Type B pancreatic cell (in vitro differentiated cells): ENCODE measurements around the gene CDHR4. TPM values are rescaled to one million over a fixed set of nuclear protein-coding genes. Genes with fewer than 3 reads are reported as not detected.

Source experiments
- DNase-seq: peaks from one replicate; pipeline ENCODE4 v3.0.0; 2021; ENCODE audit warnings: mixed read lengths; ENCODE audit not compliant: unreplicated experiment; ENCODE audit errors: extremely low spot score
- H3K27ac Mint-ChIP-seq: 2 replicates; pipeline ENCODE4 v1.8.0; 2021; ENCODE audit warnings: mild to moderate bottlenecking, mixed read lengths
- H3K27me3 Mint-ChIP-seq: 2 replicates; pipeline ENCODE4 v1.8.0; 2021; ENCODE audit warnings: mixed read lengths
- H3K36me3 Mint-ChIP-seq: 2 replicates; pipeline ENCODE4 v1.8.0; 2021; ENCODE audit warnings: mixed read lengths
- H3K4me1 Mint-ChIP-seq: one replicate; pipeline ENCODE4 v1.8.0; 2021; ENCODE audit warnings: mixed read lengths; ENCODE audit not compliant: unreplicated experiment
- H3K4me3 Mint-ChIP-seq: 2 replicates; pipeline ENCODE4 v1.8.0; 2021; ENCODE audit warnings: mild to moderate bottlenecking, mixed read lengths
- H3K9me3 Mint-ChIP-seq: 2 replicates; pipeline ENCODE4 v1.8.0; 2021; ENCODE audit warnings: mixed read lengths
- CTCF ChIP-seq: fragments of 200-600 bp; sonication (generic); conservative IDR thresholded peaks from 2 replicates; pipeline ENCODE4 v1.5.0; 2021; ENCODE audit warnings: antibody characterized with exemption, mild to moderate bottlenecking
- total RNA-seq: library from RNA; stranded (reverse); gene quantifications from 2 replicates; pipeline ENCODE4 v1.2.1, GENCODE V29; 2021; ENCODE audit warnings: low replicate concordance

Gene CDHR4
- total RNA-seq, 1 donor from 2014 or later, result 0.29 TPM

GRCh38 chr3:49805367-49805782 is 5.7 kb upstream of the CDHR4 start:
- TF ChIP-seq CTCF, result no peak
- peak overlapping the region; percentile 88 for H3K4me3 Mint-ChIP-seq
- H3K36me3 Mint-ChIP-seq, result no peaks in the 10 kb centered on the region
- H3K27ac Mint-ChIP-seq, result peak overlapping the region; percentile 43
- H3K4me1 Mint-ChIP-seq, result peaks cover 20% of the 10 kb centered on the region
- no peak for DNase-seq
- H3K9me3 Mint-ChIP-seq, result no peaks in the 10 kb centered on the region
- peaks cover 33% of the 10 kb centered on the region for H3K27me3 Mint-ChIP-seq

GRCh38 chr3:49804141-49805041 is 4.7 kb upstream of the CDHR4 start:
- Mint-ChIP-seq H3K4me1 (peaks cover 20% of the 10 kb centered on the region), H3K4me3 (peak overlapping the region; percentile 88), H3K9me3 (no peaks in the 10 kb centered on the region), H3K27me3 (peaks cover 33% of the 10 kb centered on the region), H3K27ac (peak overlapping the region; percentile 43), H3K36me3 (no peaks in the 10 kb centered on the region)
- DNase-seq, result no peak
- TF ChIP-seq CTCF, result no peak

GRCh38 chr3:49803465-49804140 is 3.9 kb upstream of the CDHR4 start:
- TF ChIP-seq CTCF, result peak; percentile 14
- Mint-ChIP-seq H3K36me3 (no peaks in the 10 kb centered on the region), H3K27ac (no peak overlapping the region), H3K27me3 (peaks cover 33% of the 10 kb centered on the region), H3K4me1 (peaks cover 20% of the 10 kb centered on the region), H3K4me3 (peak overlapping the region; percentile 88), H3K9me3 (no peaks in the 10 kb centered on the region)
- no peak for DNase-seq

GRCh38 chr3:49802719-49803464 is 3.2 kb upstream of the CDHR4 start, which contains the start of gene INKA1:
INKA1 (plus strand) TSS chr3:49803261; CDS start chr3:49803393, 132 bp downstream.
- peaks cover 33% of the 10 kb centered on the region for H3K27me3 Mint-ChIP-seq
- peak within 1 kb of the TSS; percentile 88 for H3K4me3 Mint-ChIP-seq
- H3K9me3 Mint-ChIP-seq, result no peaks in the 10 kb centered on the region
- DNase-seq, result peak; percentile 91
- peaks cover 20% of the 10 kb centered on the region for H3K4me1 Mint-ChIP-seq
- H3K27ac Mint-ChIP-seq, result peak within 1 kb of the TSS; percentile 53
- H3K36me3 Mint-ChIP-seq, result no peaks in the 10 kb centered on the region
- TF ChIP-seq CTCF, result peak; percentile 95

- TF ChIP-seq CTCF, result no peak
- no peak for DNase-seq
- peaks cover 37% of the 10 kb centered on the region for H3K27me3 Mint-ChIP-seq
- H3K27ac Mint-ChIP-seq, result no peak overlapping the region
- H3K9me3 Mint-ChIP-seq, result no peaks in the 10 kb centered on the region
- peaks cover 13% of the 10 kb centered on the region for H3K4me1 Mint-ChIP-seq
- H3K4me3 Mint-ChIP-seq, result peak overlapping the region; percentile 88
- H3K36me3 Mint-ChIP-seq, result no peaks in the 10 kb centered on the region
Measured at GRCh38 chr3:49801160-49801559, 1.5 kb upstream of the CDHR4 start.
